GM18502 (cell line): ENCODE measurements around the gene KCNH1.
"Not testable (repeated sequence)": the region's sequence is repeated elsewhere in the genome, so short reads cannot be mapped to it uniquely, and the experiment has no call there.

ENCODE experiments used
- ATAC-seq: cut with Tn5 transposase; IDR thresholded peaks from one replicate; pipeline ENCODE4 v1.9.1; 2021; ENCODE audit warnings: mild to moderate bottlenecking; ENCODE audit not compliant: unreplicated experiment, poor library complexity

The KCNH1 gene

DNA sequence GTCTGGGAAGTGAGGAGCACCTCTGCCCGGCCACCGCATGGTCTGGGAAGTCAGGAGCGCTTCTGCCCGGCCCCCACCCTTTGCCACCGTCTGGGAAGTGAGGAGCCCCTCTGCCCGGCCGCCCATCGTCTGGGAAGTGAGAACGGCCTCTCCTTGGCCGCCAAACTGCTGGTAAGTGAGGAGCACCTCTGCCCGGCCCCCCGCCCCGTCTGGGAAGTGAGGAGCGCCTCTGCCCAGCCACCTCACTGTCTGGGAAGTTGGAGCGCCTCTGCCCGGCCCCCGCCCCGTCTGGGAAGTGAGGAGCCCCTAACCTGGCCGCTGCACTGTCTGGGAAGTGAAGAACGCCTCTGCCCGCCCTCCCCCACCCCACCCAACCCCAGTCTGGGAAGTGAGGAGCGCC, 22.6 kb downstream of the KCNH1 start:
- ATAC-seq: no peak

- ATAC-seq: no peak
Observed at GRCh38 chr1:211101481-211101880, 32.5 kb downstream of the KCNH1 start.

GRCh38 chr1:211099393-211099792, 34.6 kb downstream of the KCNH1 start:
- ATAC-seq: no peak

DNA sequence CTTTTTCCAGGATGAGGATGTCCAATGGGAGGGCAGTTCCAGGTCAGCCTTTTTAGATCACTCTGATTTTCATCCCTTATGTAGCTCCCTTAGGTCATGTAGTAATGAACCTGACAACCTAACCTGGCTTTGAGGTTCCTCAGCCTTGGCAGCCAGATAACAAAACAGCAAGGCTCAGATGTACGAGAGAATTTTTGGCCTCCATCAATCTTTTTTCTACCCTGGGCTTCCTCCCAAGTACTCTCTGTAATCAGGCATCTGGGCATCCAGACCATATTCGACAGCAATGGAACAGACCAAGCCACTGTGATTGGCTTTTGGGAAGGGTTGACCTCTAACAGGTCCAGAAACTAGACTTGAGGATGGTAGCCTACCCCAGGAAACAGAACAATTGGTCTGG, 38.6 kb downstream of the KCNH1 start:
- no peak for ATAC-seq

DNA sequence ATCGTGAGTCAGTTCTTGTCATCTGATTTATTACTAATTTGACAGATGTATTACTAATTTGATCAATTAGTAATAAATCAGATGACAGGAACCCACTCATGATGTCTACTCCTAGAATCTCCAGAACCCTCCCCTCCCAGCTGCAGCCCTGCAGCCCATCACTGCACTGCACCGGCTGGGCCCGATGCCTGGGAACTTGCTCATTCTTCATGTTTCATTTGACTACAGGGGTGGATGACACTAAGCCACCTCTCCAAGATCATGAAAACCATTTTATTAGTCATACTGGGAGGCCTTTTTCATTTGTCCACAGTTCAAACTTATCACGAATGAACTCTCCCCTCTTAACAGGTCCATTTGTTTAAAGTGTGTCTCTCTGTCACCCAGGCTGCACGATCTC, 41.0 kb downstream of the KCNH1 start:
- ATAC-seq: no peak

DNA sequence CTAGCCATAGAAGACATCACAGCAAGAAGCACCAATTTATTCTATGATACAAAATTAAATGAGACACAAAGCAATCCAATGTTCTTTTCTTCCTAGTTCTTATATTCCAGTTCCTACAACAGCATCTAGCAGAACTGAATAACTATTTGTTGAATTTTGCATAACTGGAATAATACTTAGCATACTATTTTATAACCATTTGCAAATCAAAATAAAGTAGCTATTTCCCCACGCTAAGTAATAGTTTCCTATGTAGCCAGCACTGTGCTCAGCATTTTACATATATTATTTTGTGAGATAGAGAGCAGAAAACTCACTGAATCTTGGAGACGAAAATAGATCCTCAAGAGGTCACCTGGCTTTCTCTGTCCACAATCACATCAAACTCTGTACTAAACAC, 42.1 kb downstream of the KCNH1 start:
- ATAC-seq: no peak

DNA sequence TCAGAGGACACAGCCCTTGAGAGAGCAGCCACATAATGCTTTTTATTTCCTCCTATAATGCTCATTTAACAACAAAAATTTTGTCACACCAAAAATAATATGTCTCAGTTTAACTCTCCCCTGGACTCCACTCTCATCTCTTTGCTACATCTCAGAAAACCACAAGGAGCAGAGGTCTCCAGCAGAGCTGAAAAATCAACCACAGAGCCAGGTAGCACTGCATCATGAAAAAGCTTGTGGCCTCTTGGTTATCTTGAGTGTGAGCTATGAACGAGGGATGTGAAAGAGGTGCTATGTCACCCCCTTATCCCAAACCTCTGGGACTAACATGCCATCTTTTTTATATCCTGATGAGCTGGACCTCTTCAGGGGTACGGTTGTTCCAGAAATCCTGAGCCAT, 44.4 kb downstream of the KCNH1 start:
- ATAC-seq: no peak

GRCh38 chr1:211088156-211088555, 45.8 kb downstream of the KCNH1 start:
- no peak for ATAC-seq

DNA sequence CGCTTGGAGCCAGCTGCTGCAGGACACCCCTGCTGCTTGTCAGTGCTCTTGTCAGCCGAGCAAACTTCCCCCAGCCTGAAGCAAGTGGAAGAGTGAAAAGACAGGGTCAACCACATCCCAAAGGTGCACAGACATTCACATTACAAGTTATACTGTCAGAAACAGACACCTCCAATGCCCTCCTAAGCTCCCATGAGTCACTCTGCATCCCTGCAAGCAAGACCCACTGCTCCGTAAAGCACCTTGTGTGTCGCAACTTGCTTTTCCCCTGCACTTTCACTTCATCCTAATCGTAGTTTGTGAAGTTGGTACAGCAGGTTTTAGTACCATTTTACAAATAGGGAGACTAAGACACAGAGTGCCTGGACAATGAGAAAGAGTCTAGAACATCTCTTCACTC, 51.1 kb downstream of the KCNH1 start:
- no peak for ATAC-seq

DNA sequence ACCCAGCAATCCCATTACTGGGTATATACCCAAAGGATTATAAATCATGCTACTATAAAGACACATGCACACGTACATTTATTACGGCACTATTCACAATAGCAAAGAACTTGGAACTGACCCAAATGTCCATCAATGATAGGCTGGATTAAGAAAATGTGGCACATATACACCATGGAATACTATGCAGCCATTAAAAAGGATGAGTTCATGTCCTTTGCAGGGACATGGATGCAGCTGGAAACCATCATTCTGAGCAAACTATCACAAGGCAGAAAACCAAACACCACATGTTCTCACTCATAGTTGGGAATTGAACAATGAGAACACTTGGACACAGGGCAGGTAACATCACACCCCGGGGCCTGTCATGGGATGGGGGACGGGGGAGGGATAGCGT, 52.5 kb downstream of the KCNH1 start:
- not testable (repeated sequence) for ATAC-seq

- no peak for ATAC-seq
Observed at GRCh38 chr1:211068976-211069375, 65.0 kb downstream of the KCNH1 start.

DNA sequence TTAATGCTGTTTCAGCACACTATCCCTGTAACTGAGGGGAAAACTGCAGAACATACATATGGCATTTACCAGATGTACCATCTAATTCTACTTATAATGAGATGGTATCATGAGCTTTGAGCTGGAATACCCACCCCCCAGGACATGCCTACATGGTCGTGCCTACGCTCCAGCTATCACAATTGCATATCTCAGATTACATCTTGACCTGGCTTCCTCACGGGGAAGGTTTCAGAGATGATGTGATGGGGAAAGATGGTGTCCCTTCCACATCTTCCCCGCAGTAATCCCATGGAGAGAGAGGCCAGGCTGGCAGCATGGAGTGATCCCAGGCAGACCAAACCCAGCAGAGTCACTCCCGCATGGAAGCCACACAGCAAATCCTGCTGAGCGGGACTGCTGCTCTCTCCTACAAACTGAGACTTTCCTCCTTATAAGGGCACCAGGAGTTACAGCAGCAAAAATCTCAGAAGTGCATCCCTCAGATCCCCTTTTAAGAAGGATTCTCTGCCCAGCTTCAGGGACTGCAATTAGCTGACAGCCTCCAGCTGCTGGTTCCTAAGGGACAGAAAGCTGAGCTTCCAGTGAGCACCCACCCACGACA, 67.1 kb downstream of the KCNH1 start:
- no peak for ATAC-seq

DNA sequence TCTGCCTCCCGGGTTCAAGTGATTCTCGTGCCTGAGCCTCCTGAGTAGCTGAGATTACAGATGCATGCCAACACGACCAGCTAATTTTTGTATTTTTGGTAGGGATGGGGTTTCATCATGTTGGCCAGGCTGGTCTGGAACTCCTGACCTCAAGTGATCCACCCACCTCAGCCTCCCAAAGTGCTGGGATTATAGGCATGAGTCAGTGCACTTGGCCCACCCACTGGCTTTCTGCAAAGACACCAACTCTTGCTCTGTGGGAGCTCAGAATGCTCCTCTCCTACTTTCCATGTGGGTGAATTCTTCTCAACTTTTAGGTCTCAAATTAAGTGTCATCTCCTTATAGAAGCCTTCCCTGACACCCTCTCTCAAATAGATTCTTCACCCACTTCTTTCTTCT, 92.1 kb downstream of the KCNH1 start:
- ATAC-seq: not testable (repeated sequence)

DNA sequence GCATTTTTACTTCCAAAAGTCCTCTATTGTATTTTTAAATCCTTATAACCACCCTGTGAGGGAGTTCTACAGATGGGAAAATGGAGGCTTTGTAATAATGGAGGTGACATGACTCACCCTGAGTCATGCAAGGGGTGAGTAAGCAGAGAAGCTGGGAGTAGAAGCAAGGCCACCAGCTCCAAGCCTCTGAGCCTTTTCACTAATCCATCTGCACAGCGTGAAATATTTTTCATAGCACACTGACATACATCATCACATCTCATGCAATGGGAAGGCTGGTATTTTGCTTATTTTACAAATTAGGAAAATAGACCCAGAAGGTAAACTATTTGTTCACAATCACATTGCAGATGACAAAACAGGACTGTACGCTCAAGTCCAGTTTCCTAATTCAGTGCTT, 96.9 kb downstream of the KCNH1 start:
- no peak for ATAC-seq

DNA sequence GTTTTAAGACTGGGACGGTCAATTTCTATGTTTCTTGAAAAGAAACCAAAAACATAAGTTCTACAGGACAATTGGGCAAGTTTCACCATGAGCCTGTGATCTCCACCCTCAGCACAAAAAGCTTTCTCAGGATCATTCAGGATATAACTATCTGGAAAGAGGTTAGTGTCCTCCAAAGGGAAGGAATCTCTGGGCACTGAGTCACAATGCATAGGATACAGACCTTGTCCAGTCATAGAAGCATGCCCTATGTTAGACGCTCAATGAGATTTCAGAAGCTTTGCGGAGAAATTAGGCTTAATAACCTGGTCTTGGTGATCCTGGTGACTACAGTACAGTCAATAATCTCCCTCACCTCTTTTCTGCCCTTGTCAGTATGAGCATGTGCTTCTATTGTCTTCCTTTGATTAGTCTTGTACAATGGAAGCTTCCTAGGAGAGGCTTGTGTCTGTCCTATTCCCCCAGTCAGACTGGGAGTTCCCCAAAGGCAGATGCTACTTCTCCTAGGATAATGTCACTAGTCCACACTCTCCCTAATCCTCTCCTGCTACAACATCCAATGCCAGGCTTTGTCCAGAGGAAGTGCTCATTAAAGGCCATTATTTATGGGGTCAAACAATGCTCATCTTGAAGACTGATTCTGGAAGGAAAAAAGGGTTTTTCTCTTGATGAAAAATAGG, 97.4 kb downstream of the KCNH1 start:
- no peak for ATAC-seq

- ATAC-seq: no peak
Observed at GRCh38 chr1:211035821-211036380, 98.0 kb downstream of the KCNH1 start.

- no peak for ATAC-seq
Observed at GRCh38 chr1:211033921-211034525, 99.9 kb downstream of the KCNH1 start.

GRCh38 chr1:211024901-211025300, 109.0 kb downstream of the KCNH1 start:
- no peak for ATAC-seq

DNA sequence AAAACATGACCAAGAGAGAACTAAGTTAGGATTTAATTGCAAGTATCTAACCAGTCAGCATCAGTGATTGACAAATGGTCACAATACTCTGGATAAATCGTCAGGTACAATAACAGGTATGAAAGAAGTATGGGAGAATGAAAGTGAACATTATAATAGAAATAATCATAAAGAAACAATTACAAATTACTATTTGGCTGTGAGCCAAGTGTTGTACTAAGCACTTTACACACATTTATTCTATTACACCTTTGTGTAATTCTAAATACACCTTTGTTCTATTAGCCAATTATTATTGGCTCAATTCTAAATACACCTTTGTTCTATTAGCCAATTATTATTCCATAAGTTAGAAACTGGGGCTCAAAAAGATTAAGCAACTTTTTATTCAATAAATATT, 114.7 kb downstream of the KCNH1 start:
- ATAC-seq: no peak

GRCh38 chr1:211018690-211019089, 115.3 kb downstream of the KCNH1 start:
- ATAC-seq: no peak

GRCh38 chr1:211017075-211017718, 116.8 kb downstream of the KCNH1 start:
- no peak for ATAC-seq
